Measurements from ENCODE around the gene DYRK2.

Gene DYRK2

GRCh38 chr12:67701121-67701520, 52.6 kb downstream of the DYRK2 start:
- Histone ChIP-seq H3K4me3 (IDR thresholded peaks at IDR 0.05; ENCODE audit: insufficient read depth, low read depth, low read length) (no peak overlapping the region), H3K4me2 (no peak overlapping the region), H2AFZ (ENCODE audit: low read depth) (no peak overlapping the region), H4K20me1 (ENCODE audit: insufficient read depth) (no peaks in the 10 kb centered on the region; the same call in 1 of the 2 replicates), H3K9ac (no peak overlapping the region), H3K79me2 (ENCODE audit: insufficient read depth, low read depth) (no peaks in the 10 kb centered on the region), H3K27me3 (ENCODE audit: insufficient read depth, low read depth) (peaks cover 62% of the 10 kb centered on the region), H3K36me3 (ENCODE audit: insufficient read depth) (no peaks in the 10 kb centered on the region), H3K4me1 (ENCODE audit: low read depth, poor library complexity, severe bottlenecking) (peaks cover 31% of the 10 kb centered on the region), H3K27ac (no peak overlapping the region)
- no peak for TF ChIP-seq CTCF (conservative IDR thresholded peaks at IDR 0.05; ENCODE audit: low read depth, low read length)

- TF ChIP-seq CTCF (conservative IDR thresholded peaks at IDR 0.05; ENCODE audit: low read depth, low read length): no peak
- peaks cover 53% of the 10 kb centered on the region for H3K27me3 ChIP-seq (ENCODE audit: insufficient read depth, low read depth)
- H3K4me1 ChIP-seq (ENCODE audit: low read depth, poor library complexity, severe bottlenecking): peaks cover 29% of the 10 kb centered on the region
- H2AFZ ChIP-seq (ENCODE audit: low read depth): no peak overlapping the region
- no peak overlapping the region for H3K4me3 ChIP-seq (IDR thresholded peaks at IDR 0.05; ENCODE audit: insufficient read depth, low read depth, low read length)
- H4K20me1 ChIP-seq (ENCODE audit: insufficient read depth): no peaks in the 10 kb centered on the region; the same call in 1 of the 2 replicates
- H3K27ac ChIP-seq: no peak overlapping the region
- H3K36me3 ChIP-seq (ENCODE audit: insufficient read depth): no peaks in the 10 kb centered on the region
- H3K4me2 ChIP-seq: no peak overlapping the region
- H3K79me2 ChIP-seq (ENCODE audit: insufficient read depth, low read depth): no peaks in the 10 kb centered on the region
- no peak overlapping the region for H3K9ac ChIP-seq
Observed at GRCh38 chr12:67702136-67702535, 53.6 kb downstream of the DYRK2 start.

- H3K4me1 ChIP-seq (ENCODE audit: low read depth, poor library complexity, severe bottlenecking): peaks cover 11% of the 10 kb centered on the region
- H4K20me1 ChIP-seq (ENCODE audit: insufficient read depth): no peaks in the 10 kb centered on the region
- H2AFZ ChIP-seq (ENCODE audit: low read depth): no peak overlapping the region
- no peak overlapping the region for H3K4me3 ChIP-seq (IDR thresholded peaks at IDR 0.05; ENCODE audit: insufficient read depth, low read depth, low read length)
- H3K4me2 ChIP-seq: no peak overlapping the region
- no peak overlapping the region for H3K27ac ChIP-seq
- peaks cover 41% of the 10 kb centered on the region for H3K27me3 ChIP-seq (ENCODE audit: insufficient read depth, low read depth)
- no peaks in the 10 kb centered on the region for H3K36me3 ChIP-seq (ENCODE audit: insufficient read depth)
- TF ChIP-seq CTCF (conservative IDR thresholded peaks at IDR 0.05; ENCODE audit: low read depth, low read length): no peak
- no peaks in the 10 kb centered on the region for H3K79me2 ChIP-seq (ENCODE audit: insufficient read depth, low read depth)
- no peak overlapping the region for H3K9ac ChIP-seq
Observed at GRCh38 chr12:67704071-67704470, 55.5 kb downstream of the DYRK2 start.

- H3K4me2 ChIP-seq: no peak overlapping the region
- H3K4me3 ChIP-seq (IDR thresholded peaks at IDR 0.05; ENCODE audit: insufficient read depth, low read depth, low read length): no peak overlapping the region
- H3K9ac ChIP-seq: no peak overlapping the region
- TF ChIP-seq CTCF (conservative IDR thresholded peaks at IDR 0.05; ENCODE audit: low read depth, low read length): no peak
- no peaks in the 10 kb centered on the region for H3K4me1 ChIP-seq (ENCODE audit: low read depth, poor library complexity, severe bottlenecking)
- H3K27ac ChIP-seq: no peak overlapping the region
- peaks cover 28% of the 10 kb centered on the region for H3K27me3 ChIP-seq (ENCODE audit: insufficient read depth, low read depth)
- H3K36me3 ChIP-seq (ENCODE audit: insufficient read depth): no peaks in the 10 kb centered on the region
- no peaks in the 10 kb centered on the region for H3K79me2 ChIP-seq (ENCODE audit: insufficient read depth, low read depth)
- no peaks in the 10 kb centered on the region for H4K20me1 ChIP-seq (ENCODE audit: insufficient read depth)
- no peak overlapping the region for H2AFZ ChIP-seq (ENCODE audit: low read depth)
Observed at GRCh38 chr12:67705394-67706370, 57.1 kb downstream of the DYRK2 start.

Measured in KMS-11 (cell line).